ENCODE results near the gene KCMF1. TPM values are rescaled to one million over a fixed set of nuclear protein-coding genes. Genes with fewer than 3 reads are reported as not detected.

Gene KCMF1
- 85.7 and 87.5 TPM in 2 replicates for total RNA-seq

GRCh38 chr2:84970868-84971509, at the start of gene KCMF1:
TSS of gene KCMF1 (plus strand) at chr2:84971161. CDS start at chr2:84971452, 291 bp downstream.

Other genes with a start within 250 kb of the KCMF1 start
- gene TRABD2A, start 90.1 kb upstream of the KCMF1 start, total RNA-seq = 2.5 and 4.8 TPM in 2 replicates
- gene TMSB10, start 65.5 kb upstream of the KCMF1 start, total RNA-seq = 7,169 and 10,030 TPM in 2 replicates
- gene TCF7L1, start 162.2 kb downstream of the KCMF1 start, total RNA-seq = 2.3 and 3.2 TPM in 2 replicates

All from uterine smooth muscle cell (primary cell).